ENCODE measurements around the gene RGS7BP. TPM values are rescaled to one million over a fixed set of nuclear protein-coding genes. Genes with fewer than 3 reads are reported as not detected.

The RGS7BP gene
- total and polyA plus RNA-seq, 2 donors (not counting 1 experiment from before 2014, with no cell fraction given), result under 0.01 to 0.20 TPM

DNA sequence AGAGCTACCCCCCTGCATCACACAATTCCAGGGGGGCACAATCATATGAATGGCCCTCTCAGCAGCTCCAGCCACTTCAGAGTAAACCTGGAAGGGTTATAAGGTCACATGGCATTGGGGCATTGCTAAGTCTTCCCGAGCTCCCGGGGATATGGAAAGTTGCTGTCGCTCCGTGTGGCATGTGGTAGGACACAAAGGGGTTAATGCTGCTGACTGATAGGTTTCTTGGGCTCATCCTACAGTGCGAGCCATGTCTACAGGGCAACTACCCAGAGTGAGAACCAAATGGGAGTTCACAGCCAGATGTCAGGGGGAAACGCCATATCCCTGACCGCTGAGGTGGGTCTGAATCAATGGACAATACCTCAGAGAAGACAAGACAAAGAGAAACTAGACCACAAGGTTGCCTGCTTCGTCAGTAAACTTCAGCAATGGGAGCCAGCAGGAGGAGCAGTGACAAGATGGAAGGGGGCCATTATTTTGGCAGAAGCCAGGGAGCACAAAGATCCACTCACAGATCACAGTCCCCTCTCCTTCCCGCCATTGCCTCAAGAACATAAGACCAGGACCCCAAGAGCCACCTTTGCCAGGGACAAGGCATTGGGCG lies 132.1 kb downstream of the RGS7BP start:
- no peaks in the 10 kb centered on the region for H4K20me1 ChIP-seq (ENCODE audit: control insufficient read depth, extremely low read depth, insufficient read depth, low read length)
- H3K27ac ChIP-seq (ENCODE audit: insufficient read depth, low read length), result no peak overlapping the region
- H3K27me3 ChIP-seq (ENCODE audit: control insufficient read depth, insufficient read depth, low read length), result no peaks in the 10 kb centered on the region
- peak overlapping the region; percentile 36 for H2AFZ ChIP-seq (ENCODE audit: low read length)
- H3K79me2 ChIP-seq (ENCODE audit: control insufficient read depth, insufficient read depth, low read length), result no peaks in the 10 kb centered on the region
- H3K9me3 ChIP-seq (ENCODE audit: control insufficient read depth, insufficient read depth, low read depth, low read length), result no peaks in the 10 kb centered on the region
- no peak overlapping the region for H3K9ac ChIP-seq (ENCODE audit: insufficient read depth, low read length)
- no peaks in the 10 kb centered on the region for H3K4me1 ChIP-seq (ENCODE audit: control insufficient read depth, extremely low read depth, insufficient read depth, low read length)
- H3K4me3 ChIP-seq (replicated peaks in 1 of 4; ENCODE audit: control extremely low read depth in 1 of 4, insufficient read depth in 1 of 4, low read depth in 3 of 4, low read length in 4 of 4), result no peak overlapping the region
- peak in 1 of 2 donors; percentile 7 for DNase-seq (ENCODE audit: low read depth in 2 of 2)
- H3K4me2 ChIP-seq (ENCODE audit: extremely low read depth, insufficient read depth, low read length), result no peak overlapping the region
- no peak for TF ChIP-seq EZH2 (IDR thresholded peaks at IDR 0.05; ENCODE audit: low read length, missing control alignments)
- TF ChIP-seq, protein P1, sequence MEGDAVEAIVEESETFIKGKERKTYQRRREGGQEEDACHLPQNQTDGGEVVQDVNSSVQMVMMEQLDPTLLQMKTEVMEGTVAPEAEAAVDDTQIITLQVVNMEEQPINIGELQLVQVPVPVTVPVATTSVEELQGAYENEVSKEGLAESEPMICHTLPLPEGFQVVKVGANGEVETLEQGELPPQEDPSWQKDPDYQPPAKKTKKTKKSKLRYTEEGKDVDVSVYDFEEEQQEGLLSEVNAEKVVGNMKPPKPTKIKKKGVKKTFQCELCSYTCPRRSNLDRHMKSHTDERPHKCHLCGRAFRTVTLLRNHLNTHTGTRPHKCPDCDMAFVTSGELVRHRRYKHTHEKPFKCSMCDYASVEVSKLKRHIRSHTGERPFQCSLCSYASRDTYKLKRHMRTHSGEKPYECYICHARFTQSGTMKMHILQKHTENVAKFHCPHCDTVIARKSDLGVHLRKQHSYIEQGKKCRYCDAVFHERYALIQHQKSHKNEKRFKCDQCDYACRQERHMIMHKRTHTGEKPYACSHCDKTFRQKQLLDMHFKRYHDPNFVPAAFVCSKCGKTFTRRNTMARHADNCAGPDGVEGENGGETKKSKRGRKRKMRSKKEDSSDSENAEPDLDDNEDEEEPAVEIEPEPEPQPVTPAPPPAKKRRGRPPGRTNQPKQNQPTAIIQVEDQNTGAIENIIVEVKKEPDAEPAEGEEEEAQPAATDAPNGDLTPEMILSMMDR (conservative IDR thresholded peaks at IDR 0.05 in 1 of 2, IDR thresholded peaks at IDR 0.05 in 1 of 2; ENCODE audit: low read depth in 1 of 2, low read length in 2 of 2), result peak in 1 of 2 donors; percentile 9
- no peaks in the 10 kb centered on the region for H3K36me3 ChIP-seq (ENCODE audit: control insufficient read depth, insufficient read depth, low read length)

DNA sequence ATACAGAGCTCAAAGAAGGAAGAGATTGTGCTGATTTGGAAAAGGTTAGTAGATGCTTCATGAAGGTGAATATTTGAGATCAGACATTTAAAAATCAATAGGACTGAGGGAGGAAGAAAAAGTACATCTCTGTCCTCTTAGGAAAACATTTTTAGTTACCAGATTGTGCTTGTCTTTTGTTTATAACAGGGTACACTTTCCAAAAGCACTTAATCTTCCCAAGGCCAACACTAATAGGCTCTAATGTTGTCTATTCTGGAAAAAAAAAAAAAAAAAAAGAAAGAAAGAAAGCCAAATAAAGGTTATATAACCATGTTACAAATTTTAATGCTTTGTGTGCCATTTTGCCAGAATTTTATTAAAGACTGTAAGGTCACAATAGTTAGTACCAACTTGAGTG lies 139.0 kb downstream of the RGS7BP start:
- H3K4me1 ChIP-seq (ENCODE audit: control insufficient read depth, extremely low read depth, insufficient read depth, low read length), result no peaks in the 10 kb centered on the region
- H4K20me1 ChIP-seq (ENCODE audit: control insufficient read depth, extremely low read depth, insufficient read depth, low read length), result no peaks in the 10 kb centered on the region

DNA sequence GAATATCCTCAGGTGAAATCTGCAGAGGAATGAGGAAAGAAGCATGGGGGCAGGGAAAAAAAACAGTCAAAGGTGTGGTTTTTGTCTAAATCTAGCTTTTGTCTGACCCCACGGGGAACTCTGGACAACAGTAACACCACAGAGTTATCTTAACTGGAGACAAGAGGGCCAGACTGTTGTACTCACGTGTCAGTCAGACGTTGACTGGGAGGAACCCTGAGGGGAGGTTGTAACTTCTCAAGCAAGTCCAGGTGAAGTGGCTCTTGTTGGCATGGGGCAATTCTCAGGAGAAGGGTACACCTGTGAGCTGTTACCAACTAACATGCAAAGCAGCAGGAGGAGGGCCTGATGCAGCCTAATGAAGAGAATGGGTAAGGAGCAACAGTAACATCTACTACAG lies 140.4 kb downstream of the RGS7BP start:
- no peaks in the 10 kb centered on the region for H3K27me3 ChIP-seq (ENCODE audit: control insufficient read depth, insufficient read depth, low read length)
- H3K27ac ChIP-seq (ENCODE audit: insufficient read depth, low read length), result no peak overlapping the region
- H3K4me1 ChIP-seq (ENCODE audit: control insufficient read depth, extremely low read depth, insufficient read depth, low read length), result no peaks in the 10 kb centered on the region
- DNase-seq (ENCODE audit: low read depth in 2 of 2), result no peak
- H3K36me3 ChIP-seq (ENCODE audit: control insufficient read depth, insufficient read depth, low read length), result no peaks in the 10 kb centered on the region
- no peaks in the 10 kb centered on the region for H3K9me3 ChIP-seq (ENCODE audit: control insufficient read depth, insufficient read depth, low read depth, low read length)
- no peaks in the 10 kb centered on the region for H4K20me1 ChIP-seq (ENCODE audit: control insufficient read depth, extremely low read depth, insufficient read depth, low read length)
- TF ChIP-seq EZH2 (IDR thresholded peaks at IDR 0.05; ENCODE audit: low read length, missing control alignments), result no peak
- no peak overlapping the region for H3K4me3 ChIP-seq (replicated peaks in 1 of 4; ENCODE audit: control extremely low read depth in 1 of 4, insufficient read depth in 1 of 4, low read depth in 3 of 4, low read length in 4 of 4)
- no peaks in the 10 kb centered on the region for H3K79me2 ChIP-seq (ENCODE audit: control insufficient read depth, insufficient read depth, low read length)
- H3K4me2 ChIP-seq (ENCODE audit: extremely low read depth, insufficient read depth, low read length), result no peak overlapping the region
- H3K9ac ChIP-seq (ENCODE audit: insufficient read depth, low read length), result no peak overlapping the region
- H2AFZ ChIP-seq (ENCODE audit: low read length), result no peak overlapping the region

More for the DNA sequence above, 139.0 kb downstream of the RGS7BP start:
- H2AFZ ChIP-seq (ENCODE audit: low read length), result no peak overlapping the region
- no peak overlapping the region for H3K9ac ChIP-seq (ENCODE audit: insufficient read depth, low read length)
- no peak overlapping the region for H3K27ac ChIP-seq (ENCODE audit: insufficient read depth, low read length)
- TF ChIP-seq EZH2 (IDR thresholded peaks at IDR 0.05; ENCODE audit: low read length, missing control alignments), result no peak
- TF ChIP-seq, protein P1 (conservative IDR thresholded peaks at IDR 0.05 in 1 of 2, IDR thresholded peaks at IDR 0.05 in 1 of 2; ENCODE audit: low read depth in 1 of 2, low read length in 2 of 2), result no peak
- H3K27me3 ChIP-seq (ENCODE audit: control insufficient read depth, insufficient read depth, low read length), result no peaks in the 10 kb centered on the region
- H3K36me3 ChIP-seq (ENCODE audit: control insufficient read depth, insufficient read depth, low read length), result no peaks in the 10 kb centered on the region
- no peaks in the 10 kb centered on the region for H3K79me2 ChIP-seq (ENCODE audit: control insufficient read depth, insufficient read depth, low read length)
- DNase-seq (ENCODE audit: low read depth in 2 of 2), result no peak
- no peak overlapping the region for H3K4me2 ChIP-seq (ENCODE audit: extremely low read depth, insufficient read depth, low read length)
- no peak overlapping the region for H3K4me3 ChIP-seq (replicated peaks in 1 of 4; ENCODE audit: control extremely low read depth in 1 of 4, insufficient read depth in 1 of 4, low read depth in 3 of 4, low read length in 4 of 4)
- H3K9me3 ChIP-seq (ENCODE audit: control insufficient read depth, insufficient read depth, low read depth, low read length), result no peaks in the 10 kb centered on the region

Measured in fibroblast of lung (primary cell).